ENCODE data around the gene PIGM.

Gene PIGM

DNA sequence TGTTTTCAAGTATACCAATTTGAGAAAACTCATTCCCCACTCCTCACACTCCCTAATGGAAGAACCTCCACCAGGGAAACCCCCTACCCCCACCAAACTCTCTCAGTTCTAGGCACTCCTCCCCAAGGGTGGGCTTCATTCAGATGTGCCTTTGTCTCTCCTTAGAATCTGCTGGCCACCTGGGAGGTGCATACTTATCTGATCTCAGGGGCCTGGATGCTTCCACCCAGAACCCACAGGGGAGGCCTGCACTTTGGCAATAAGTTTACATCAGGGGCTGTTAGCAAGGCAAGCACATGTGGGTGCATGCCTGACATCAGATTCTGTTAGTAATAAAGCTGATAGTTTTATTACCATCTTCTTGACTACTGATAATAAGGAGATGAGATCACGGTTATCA lies 45.3 kb downstream of the PIGM start:
- Histone ChIP-seq H3K9ac (no peak overlapping the region), H3K27me3 (ENCODE audit: insufficient read depth, low read depth) (no peaks in the 10 kb centered on the region), H3K36me3 (ENCODE audit: insufficient read depth) (no peaks in the 10 kb centered on the region), H3K4me2 (no peak overlapping the region), H3K4me3 (IDR thresholded peaks at IDR 0.05; ENCODE audit: insufficient read depth, low read depth, low read length) (no peak overlapping the region), H3K27ac (no peak overlapping the region), H2AFZ (ENCODE audit: low read depth) (no peak overlapping the region), H3K79me2 (ENCODE audit: insufficient read depth, low read depth) (no peaks in the 10 kb centered on the region), H4K20me1 (ENCODE audit: insufficient read depth) (no peaks in the 10 kb centered on the region), H3K4me1 (ENCODE audit: low read depth, poor library complexity, severe bottlenecking) (no peaks in the 10 kb centered on the region)
- TF ChIP-seq, protein P1, sequence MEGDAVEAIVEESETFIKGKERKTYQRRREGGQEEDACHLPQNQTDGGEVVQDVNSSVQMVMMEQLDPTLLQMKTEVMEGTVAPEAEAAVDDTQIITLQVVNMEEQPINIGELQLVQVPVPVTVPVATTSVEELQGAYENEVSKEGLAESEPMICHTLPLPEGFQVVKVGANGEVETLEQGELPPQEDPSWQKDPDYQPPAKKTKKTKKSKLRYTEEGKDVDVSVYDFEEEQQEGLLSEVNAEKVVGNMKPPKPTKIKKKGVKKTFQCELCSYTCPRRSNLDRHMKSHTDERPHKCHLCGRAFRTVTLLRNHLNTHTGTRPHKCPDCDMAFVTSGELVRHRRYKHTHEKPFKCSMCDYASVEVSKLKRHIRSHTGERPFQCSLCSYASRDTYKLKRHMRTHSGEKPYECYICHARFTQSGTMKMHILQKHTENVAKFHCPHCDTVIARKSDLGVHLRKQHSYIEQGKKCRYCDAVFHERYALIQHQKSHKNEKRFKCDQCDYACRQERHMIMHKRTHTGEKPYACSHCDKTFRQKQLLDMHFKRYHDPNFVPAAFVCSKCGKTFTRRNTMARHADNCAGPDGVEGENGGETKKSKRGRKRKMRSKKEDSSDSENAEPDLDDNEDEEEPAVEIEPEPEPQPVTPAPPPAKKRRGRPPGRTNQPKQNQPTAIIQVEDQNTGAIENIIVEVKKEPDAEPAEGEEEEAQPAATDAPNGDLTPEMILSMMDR (conservative IDR thresholded peaks at IDR 0.05; ENCODE audit: low read depth, low read length) = no peak

DNA sequence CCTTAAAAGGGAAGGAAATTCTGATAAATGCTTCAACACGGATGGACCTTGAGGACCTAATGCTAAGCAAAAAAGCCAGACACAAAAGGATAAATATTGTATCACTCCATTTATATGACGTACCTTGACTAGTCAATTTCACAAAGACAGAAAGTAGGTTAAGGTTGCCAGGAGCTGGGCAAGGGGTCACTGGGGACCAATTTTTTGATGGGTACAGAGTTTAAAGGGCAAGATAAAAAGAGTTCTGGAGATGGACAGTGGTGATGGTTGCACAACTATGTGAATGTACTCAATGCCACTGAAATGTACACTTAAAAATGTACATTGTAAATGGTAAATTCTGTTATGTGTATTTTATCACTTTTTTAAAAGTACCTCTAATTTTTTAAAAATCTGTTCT lies 45.7 kb downstream of the PIGM start:
- Histone ChIP-seq H3K36me3 (ENCODE audit: insufficient read depth) (no peaks in the 10 kb centered on the region), H2AFZ (ENCODE audit: low read depth) (no peak overlapping the region), H3K4me3 (IDR thresholded peaks at IDR 0.05; ENCODE audit: insufficient read depth, low read depth, low read length) (no peak overlapping the region), H3K27ac (no peak overlapping the region), H3K9ac (no peak overlapping the region), H4K20me1 (ENCODE audit: insufficient read depth) (no peaks in the 10 kb centered on the region), H3K27me3 (ENCODE audit: insufficient read depth, low read depth) (no peaks in the 10 kb centered on the region), H3K79me2 (ENCODE audit: insufficient read depth, low read depth) (no peaks in the 10 kb centered on the region), H3K4me1 (ENCODE audit: low read depth, poor library complexity, severe bottlenecking) (no peaks in the 10 kb centered on the region), H3K4me2 (no peak overlapping the region)
- TF ChIP-seq, protein P1 (conservative IDR thresholded peaks at IDR 0.05; ENCODE audit: low read depth, low read length) = no peak

DNA sequence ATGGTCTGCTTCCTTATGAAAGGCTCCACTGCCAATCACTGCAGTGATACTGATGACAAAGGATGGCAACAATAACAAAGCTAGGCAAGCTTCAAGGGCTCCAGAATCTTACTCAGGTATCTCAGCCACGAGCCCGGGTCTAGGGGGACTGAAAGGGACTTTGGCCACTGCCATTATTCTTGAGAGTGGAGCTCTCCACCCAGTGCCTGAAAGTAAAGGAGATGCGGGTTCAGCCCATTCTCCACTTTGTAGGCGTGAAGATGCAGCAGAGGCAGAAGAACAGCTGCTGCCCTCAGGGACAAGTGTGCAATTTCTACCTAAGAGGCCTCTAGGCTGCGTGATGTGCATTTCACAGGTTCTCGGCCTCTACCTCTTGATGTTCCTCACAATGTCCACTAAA lies 46.3 kb downstream of the PIGM start:
- Histone ChIP-seq H3K36me3 (ENCODE audit: insufficient read depth) (no peaks in the 10 kb centered on the region), H3K27me3 (ENCODE audit: insufficient read depth, low read depth) (no peaks in the 10 kb centered on the region), H3K4me3 (IDR thresholded peaks at IDR 0.05; ENCODE audit: insufficient read depth, low read depth, low read length) (no peak overlapping the region), H3K4me1 (ENCODE audit: low read depth, poor library complexity, severe bottlenecking) (no peaks in the 10 kb centered on the region), H3K27ac (no peak overlapping the region), H3K79me2 (ENCODE audit: insufficient read depth, low read depth) (no peaks in the 10 kb centered on the region), H3K4me2 (no peak overlapping the region), H2AFZ (ENCODE audit: low read depth) (no peak overlapping the region), H3K9ac (no peak overlapping the region), H4K20me1 (ENCODE audit: insufficient read depth) (no peaks in the 10 kb centered on the region)
- TF ChIP-seq, protein P1 (conservative IDR thresholded peaks at IDR 0.05; ENCODE audit: low read depth, low read length) = no peak

DNA sequence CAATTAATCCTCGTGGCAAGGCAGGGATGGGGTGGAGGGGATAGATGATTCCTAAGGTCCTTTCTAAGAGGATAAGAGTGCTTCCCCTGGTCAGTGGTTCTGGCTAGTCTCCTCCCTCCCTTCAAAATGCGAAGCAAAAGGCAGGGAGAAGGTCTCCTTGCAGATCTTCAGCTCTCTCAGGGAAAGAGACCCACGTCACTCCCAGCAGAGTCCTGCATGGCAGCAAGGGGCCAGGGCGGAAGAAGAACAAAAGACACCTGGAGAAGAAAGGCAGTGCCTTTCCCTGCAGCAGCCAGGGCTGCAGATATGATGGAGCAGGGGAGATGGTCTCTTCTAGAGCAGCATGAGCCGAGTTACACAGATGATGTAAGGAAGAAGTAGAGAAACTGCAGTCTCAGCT lies 48.1 kb downstream of the PIGM start:
- H3K27me3 ChIP-seq (ENCODE audit: insufficient read depth, low read depth) = no peaks in the 10 kb centered on the region
- H3K9ac ChIP-seq = no peak overlapping the region
- TF ChIP-seq, protein P1 (conservative IDR thresholded peaks at IDR 0.05; ENCODE audit: low read depth, low read length) = no peak
- no peak overlapping the region for H3K4me2 ChIP-seq
- no peak overlapping the region for H2AFZ ChIP-seq (ENCODE audit: low read depth)
- H3K36me3 ChIP-seq (ENCODE audit: insufficient read depth) = no peaks in the 10 kb centered on the region
- H4K20me1 ChIP-seq (ENCODE audit: insufficient read depth) = no peaks in the 10 kb centered on the region
- no peak overlapping the region for H3K4me3 ChIP-seq (IDR thresholded peaks at IDR 0.05; ENCODE audit: insufficient read depth, low read depth, low read length)
- no peaks in the 10 kb centered on the region for H3K79me2 ChIP-seq (ENCODE audit: insufficient read depth, low read depth)
- H3K27ac ChIP-seq = no peak overlapping the region
- H3K4me1 ChIP-seq (ENCODE audit: low read depth, poor library complexity, severe bottlenecking) = no peaks in the 10 kb centered on the region

DNA sequence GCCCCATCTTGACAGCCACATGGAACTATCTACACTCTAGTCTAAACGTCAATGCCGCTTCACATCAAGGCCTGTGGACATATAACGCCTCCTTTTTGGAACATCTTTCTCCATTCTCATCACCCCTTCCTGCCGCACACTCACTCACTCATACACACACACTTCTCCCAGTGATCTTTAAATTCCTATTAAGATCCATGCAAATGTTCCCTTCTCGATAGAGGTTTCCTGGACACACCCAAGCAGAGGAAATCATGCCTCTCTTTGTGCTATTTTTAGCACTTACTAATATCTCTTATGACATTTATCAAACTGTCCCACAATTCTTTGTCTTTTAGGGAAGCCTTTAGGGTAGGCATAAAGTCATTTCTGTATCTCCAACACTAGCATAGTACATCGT lies 49.5 kb downstream of the PIGM start:
- Histone ChIP-seq H3K9ac (no peak overlapping the region), H3K4me3 (IDR thresholded peaks at IDR 0.05; ENCODE audit: insufficient read depth, low read depth, low read length) (no peak overlapping the region), H3K4me1 (ENCODE audit: low read depth, poor library complexity, severe bottlenecking) (no peaks in the 10 kb centered on the region), H3K4me2 (no peak overlapping the region), H3K27me3 (ENCODE audit: insufficient read depth, low read depth) (no peaks in the 10 kb centered on the region), H4K20me1 (ENCODE audit: insufficient read depth) (no peaks in the 10 kb centered on the region), H3K27ac (no peak overlapping the region), H3K79me2 (ENCODE audit: insufficient read depth, low read depth) (no peaks in the 10 kb centered on the region), H2AFZ (ENCODE audit: low read depth) (no peak overlapping the region), H3K36me3 (ENCODE audit: insufficient read depth) (no peaks in the 10 kb centered on the region)
- TF ChIP-seq, protein P1 (conservative IDR thresholded peaks at IDR 0.05; ENCODE audit: low read depth, low read length) = no peak

Data from KMS-11 (cell line).